Activated B cell treated with CpG ODN at 0.5 μM for 24 hours (primary cell): ENCODE results near the gene FREY1. TPM values are rescaled to one million over a fixed set of nuclear protein-coding genes. Genes with fewer than 3 reads are reported as not detected.
"Not testable (repeated sequence)": the region's sequence is repeated elsewhere in the genome, so short reads cannot be mapped to it uniquely, and the experiment has no call there.

ENCODE experiments used
- ATAC-seq: fragments of 200-7000 bp; cut with Tn5 transposase; one replicate; pipeline ENCODE4 v1.10.0; 2021; ENCODE audit warnings: low read depth, mild to moderate bottlenecking, moderate library complexity
- CTCF ChIA-PET: fragments of 350-600 bp; sonication (Branson Sonifier 250); formaldehyde crosslinking; loops from one replicate; lab custom pipeline; 2021; ENCODE audit warnings: antibody characterized with exemption; lab: Charles Lee
- POLR2A ChIA-PET: fragments of 350-600 bp; sonication (Branson Sonifier 250); formaldehyde crosslinking; loops from one replicate; lab custom pipeline; 2021; ENCODE audit warnings: antibody characterized with exemption; lab: Charles Lee
- DNase-seq: peaks from one replicate; pipeline ENCODE4 v3.0.0; 2022
- H3K27ac Mint-ChIP-seq: one replicate; pipeline ENCODE4 v1.8.0; 2020; ENCODE audit warnings: mixed read lengths
- H3K27me3 Mint-ChIP-seq: one replicate; pipeline ENCODE4 v1.8.0; 2021; ENCODE audit warnings: mixed read lengths
- H3K36me3 Mint-ChIP-seq: one replicate; pipeline ENCODE4 v1.8.0; 2021; ENCODE audit warnings: low read depth, mixed read lengths
- H3K4me1 Mint-ChIP-seq: one replicate; pipeline ENCODE4 v1.8.0; 2021; ENCODE audit warnings: mixed read lengths
- H3K4me3 Mint-ChIP-seq: one replicate; pipeline ENCODE4 v1.8.0; 2020; ENCODE audit warnings: mild to moderate bottlenecking, mixed read lengths
- H3K9me3 Mint-ChIP-seq: one replicate; pipeline ENCODE4 v1.8.0; 2020; ENCODE audit warnings: mixed read lengths
- CTCF ChIP-seq: fragments of 200-600 bp; IDR thresholded peaks from one replicate; pipeline ENCODE4 v1.8.0; 2022; ENCODE audit warnings: antibody characterized with exemption, mild to moderate bottlenecking
- intact Hi-C: fragments of 100-400 bp; cut with micrococcal nuclease; formaldehyde crosslinking; loops from one replicate; pipeline ENCODE4 v1.15.1; 2024
- total RNA-seq: library from RNA; stranded (reverse); gene quantifications from 2 replicates; pipeline ENCODE4 v1.2.3, GENCODE V29; 2022

The FREY1 gene
- total RNA-seq, 1 donor from 2014 or later: 4.6 TPM

GRCh38 chr11:45910623-45911022, 3.6 kb upstream of the FREY1 start:
- Mint-ChIP-seq H3K4me1 (peaks cover 15% of the 10 kb centered on the region), H3K27me3 (no peaks in the 10 kb centered on the region), H3K27ac (no peak overlapping the region), H3K36me3 (peaks cover 53% of the 10 kb centered on the region), H3K9me3 (no peaks in the 10 kb centered on the region), H3K4me3 (no peak overlapping the region)
- intact Hi-C loops: no loop called here
- ATAC-seq (no peak), DNase-seq (no peak)
- TF ChIP-seq CTCF: no peak
- CTCF ChIA-PET: no interaction called here
- POLR2A ChIA-PET: no interaction called here

GRCh38 chr11:45909594-45910475, 2.8 kb upstream of the FREY1 start:
- CTCF ChIA-PET: no interaction called here

GRCh38 chr11:45907911-45908370, 870 bp upstream of the FREY1 start:
- no peak overlapping the region for H3K4me3 Mint-ChIP-seq
- intact Hi-C loops: no loop called here
- peaks cover 14% of the 10 kb centered on the region for H3K4me1 Mint-ChIP-seq
- H3K36me3 Mint-ChIP-seq: peaks cover 29% of the 10 kb centered on the region
- no peak for ATAC-seq
- DNase-seq: no peak
- H3K27me3 Mint-ChIP-seq: no peaks in the 10 kb centered on the region
- no peak overlapping the region for H3K27ac Mint-ChIP-seq
- no peaks in the 10 kb centered on the region for H3K9me3 Mint-ChIP-seq
- ChIA-PET POLR2A (interaction anchor here (0.6 to 2.5 kb wide), 3 partner anchors 10 to 754 kb away, joined by 6 to 14 read pairs (median 8); partner anchors contain the start of gene PEX16), CTCF (no interaction called here)
- TF ChIP-seq CTCF: no peak

More at GRCh38 chr11:45909594-45910475, 2.8 kb upstream of the FREY1 start:
- Mint-ChIP-seq H3K36me3 (peaks cover 46% of the 10 kb centered on the region), H3K4me3 (no peak overlapping the region), H3K27ac (no peak overlapping the region), H3K4me1 (peaks cover 14% of the 10 kb centered on the region), H3K27me3 (no peaks in the 10 kb centered on the region), H3K9me3 (no peaks in the 10 kb centered on the region)
- intact Hi-C loops: no loop called here
- ATAC-seq (no peak), DNase-seq (no peak)
- POLR2A ChIA-PET: interaction anchor here (2.5 kb wide), 1 partner anchor 8 kb away, joined by 8 read pairs; the partner anchor contains the start of gene PEX16
- TF ChIP-seq CTCF: no peak

- Mint-ChIP-seq H3K27me3 (no peaks in the 10 kb centered on the region), H3K4me3 (no peak overlapping the region), H3K9me3 (no peaks in the 10 kb centered on the region), H3K27ac (peak overlapping the region; percentile 66), H3K36me3 (peaks cover 21% of the 10 kb centered on the region), H3K4me1 (peaks cover 14% of the 10 kb centered on the region)
- intact Hi-C loops: no loop called here
- ATAC-seq (peak; percentile 11), DNase-seq (no peak)
- ChIA-PET CTCF (no interaction called here), POLR2A (no interaction called here)
- no peak for TF ChIP-seq CTCF
Observed at GRCh38 chr11:45906096-45906682, 882 bp downstream of the FREY1 start.

- CTCF ChIA-PET, DNase-seq, intact Hi-C loops, H3K27me3 Mint-ChIP-seq, H3K27ac Mint-ChIP-seq, H3K4me3 Mint-ChIP-seq, H3K9me3 Mint-ChIP-seq: not testable (repeated sequence)
- Mint-ChIP-seq H3K36me3 (peaks cover 16% of the 10 kb centered on the region), H3K4me1 (peaks cover 14% of the 10 kb centered on the region)
- POLR2A ChIA-PET: interaction anchor here (0.7 kb wide), 1 partner anchor 20 kb away, joined by 3 read pairs; no protein-coding TSS in a partner anchor
- ATAC-seq: peak; percentile 39
Observed at GRCh38 chr11:45905576-45905975, 1.5 kb downstream of the FREY1 start.
